ENCODE results near the gene NPR1. TPM values are rescaled to one million over a fixed set of nuclear protein-coding genes. Genes with fewer than 3 reads are reported as not detected.
A peak's percentile ranks its signal among the peaks of the same experiment; 100 is the strongest.

The NPR1 gene
- total and polyA plus RNA-seq, 2 donors (not counting 3 experiments of a cell fraction or from before 2014, with no cell fraction given) = 9.8 to 13.3 TPM

- peaks cover 8% of the 10 kb centered on the region for H3K4me1 ChIP-seq (ENCODE audit: control insufficient read depth, extremely low read depth, insufficient read depth, low read length)
- BruUV-seq (replicated peaks) = no TSS peak
- H3K9me1 ChIP-seq (replicated peaks; ENCODE audit: control insufficient read depth, extremely low read depth, insufficient read depth, low read length) = no peaks in the 10 kb centered on the region
- H3K27me3 ChIP-seq (ENCODE audit: control insufficient read depth in 2 of 2, insufficient read depth in 2 of 2, low read length in 2 of 2) = no peaks in the 10 kb centered on the region
- DNase-seq (ENCODE audit: low read depth, low spot score) (no peak), FAIRE-seq (no peak)
- dilution Hi-C loops (cut with MboI; ENCODE audit: extremely low pct_ligation_motif_present, low sequenced_read_pairs) (no loop called here), intact Hi-C loops (cut with micrococcal nuclease) (no loop called here)
- POLR2A ChIA-PET = no interaction called here
- CTCF ChIA-PET = interaction anchor here (1.7 to 2.7 kb wide), 4 partner anchors 8 to 141 kb away, joined by 3 to 9 read pairs (median 6); partner anchors contain the start of genes CHTOP and S100A13
- TF ChIP-seq FOS (IDR thresholded peaks at IDR 0.05; ENCODE audit: borderline replicate concordance, insufficient read depth, low read length) = no peak
- H3K4me2 ChIP-seq (ENCODE audit: insufficient read depth, low read length) = no peak overlapping the region
- H3K4me3 ChIP-seq (replicated peaks in 1 of 3; ENCODE audit: insufficient read depth in 1 of 3, low read depth in 1 of 3, low read length in 3 of 3) = no peak overlapping the region
- no peaks in the 10 kb centered on the region for H4K20me1 ChIP-seq (replicated peaks; ENCODE audit: control insufficient read depth, extremely low read depth, insufficient read depth, low read length)
- no peaks in the 10 kb centered on the region for H3K79me2 ChIP-seq (ENCODE audit: control insufficient read depth, insufficient read depth, low read length)
- H3K9me3 ChIP-seq (replicated peaks; ENCODE audit: control insufficient read depth, insufficient read depth, low read length) = no peaks in the 10 kb centered on the region
- H3K9ac ChIP-seq (replicated peaks; ENCODE audit: extremely low read depth, insufficient read depth, low read length) = no peak overlapping the region
- no peak overlapping the region for H2AFZ ChIP-seq (ENCODE audit: low read depth, low read length)
- no peak overlapping the region for H3K27ac ChIP-seq (ENCODE audit: insufficient read depth, low read depth, low read length)
- no peaks in the 10 kb centered on the region for H3K36me3 ChIP-seq (ENCODE audit: control insufficient read depth in 2 of 2, extremely low read depth in 1 of 2, insufficient read depth in 2 of 2, low read length in 2 of 2)
These were observed 26.7 kb upstream of the NPR1 start for GRCh38 chr1:153651771-153652170.

- Histone ChIP-seq H3K27me3 (ENCODE audit: control insufficient read depth in 2 of 2, insufficient read depth in 2 of 2, low read length in 2 of 2) (no peaks in the 10 kb centered on the region), H4K20me1 (replicated peaks; ENCODE audit: control insufficient read depth, extremely low read depth, insufficient read depth, low read length) (no peaks in the 10 kb centered on the region), H3K4me2 (ENCODE audit: insufficient read depth, low read length) (no peak overlapping the region), H3K79me2 (ENCODE audit: control insufficient read depth, insufficient read depth, low read length) (no peaks in the 10 kb centered on the region), H3K4me3 (replicated peaks in 1 of 3; ENCODE audit: insufficient read depth in 1 of 3, low read depth in 1 of 3, low read length in 3 of 3) (no peak overlapping the region), H3K9me3 (replicated peaks; ENCODE audit: control insufficient read depth, insufficient read depth, low read length) (no peaks in the 10 kb centered on the region), H3K36me3 (ENCODE audit: control insufficient read depth in 2 of 2, extremely low read depth in 1 of 2, insufficient read depth in 2 of 2, low read length in 2 of 2) (no peaks in the 10 kb centered on the region), H2AFZ (ENCODE audit: low read depth, low read length) (peak overlapping the region; percentile 29), H3K27ac (ENCODE audit: insufficient read depth, low read depth, low read length) (no peak overlapping the region), H3K4me1 (ENCODE audit: control insufficient read depth, extremely low read depth, insufficient read depth, low read length) (peaks cover 8% of the 10 kb centered on the region), H3K9ac (replicated peaks; ENCODE audit: extremely low read depth, insufficient read depth, low read length) (no peak overlapping the region), H3K9me1 (replicated peaks; ENCODE audit: control insufficient read depth, extremely low read depth, insufficient read depth, low read length) (no peaks in the 10 kb centered on the region)
- intact Hi-C loops (cut with micrococcal nuclease) (no loop called here), dilution Hi-C loops (cut with MboI; ENCODE audit: extremely low pct_ligation_motif_present, low sequenced_read_pairs) (no loop called here)
- ChIA-PET CTCF (interaction anchor here (0.9 to 2.7 kb wide), 6 partner anchors 9 to 142 kb away, joined by 3 to 9 read pairs (median 4); partner anchors contain the start of genes CHTOP and S100A13), POLR2A (interaction anchor here (0.8 to 1.0 kb wide), 2 partner anchors 15 to 19 kb away, joined by 3 to 6 read pairs; partner anchors contain the start of gene CHTOP)
- DNase-seq (ENCODE audit: low read depth, low spot score) (peak; percentile 34), FAIRE-seq (peak; percentile 78)
- BruUV-seq (replicated peaks) = no TSS peak
- no peak for TF ChIP-seq POLR2AphosphoS5 (IDR thresholded peaks at IDR 0.05; ENCODE audit: insufficient read depth, low read depth, low read length)
- TF ChIP-seq MYC (IDR thresholded peaks at IDR 0.05; ENCODE audit: low read depth, low read length) = no peak
- TF ChIP-seq, protein P1, sequence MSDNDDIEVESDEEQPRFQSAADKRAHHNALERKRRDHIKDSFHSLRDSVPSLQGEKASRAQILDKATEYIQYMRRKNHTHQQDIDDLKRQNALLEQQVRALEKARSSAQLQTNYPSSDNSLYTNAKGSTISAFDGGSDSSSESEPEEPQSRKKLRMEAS (IDR thresholded peaks at IDR 0.05; ENCODE audit: insufficient read depth, insufficient read length) = no peak
- TF ChIP-seq CTCF (IDR thresholded peaks at IDR 0.05; ENCODE audit: extremely low read depth in 1 of 2, insufficient read depth in 1 of 2, low read depth in 1 of 2, low read length in 2 of 2) = no peak
- no peak for TF ChIP-seq JUN (IDR thresholded peaks at IDR 0.05; ENCODE audit: borderline replicate concordance, insufficient read depth, insufficient read length, low read depth)
These were observed 25.5 kb upstream of the NPR1 start for GRCh38 chr1:153652805-153653500.
